Measurements from ENCODE around the gene PHF14.
"Not testable (repeated sequence)": the region's sequence is repeated elsewhere in the genome, so short reads cannot be mapped to it uniquely, and the experiment has no call there.

Gene PHF14

GRCh38 chr7:10981317-10981716, 7.6 kb downstream of the PHF14 start:
- DNase-seq: no peak

- DNase-seq: not testable (repeated sequence)
Measured at GRCh38 chr7:10990748-10991147, 17.1 kb downstream of the PHF14 start.

- DNase-seq: not testable (repeated sequence)
Measured at GRCh38 chr7:10995482-10996166, 22.0 kb downstream of the PHF14 start.

GRCh38 chr7:10998996-10999757, 25.5 kb downstream of the PHF14 start:
- DNase-seq: no peak

- DNase-seq: no peak
Measured at GRCh38 chr7:11005202-11005601, 31.5 kb downstream of the PHF14 start.

- DNase-seq: no peak
Measured at GRCh38 chr7:11006291-11006690, 32.6 kb downstream of the PHF14 start.

GRCh38 chr7:11009631-11010030, 36.0 kb downstream of the PHF14 start:
- no peak for DNase-seq

GRCh38 chr7:11021468-11021867, 47.8 kb downstream of the PHF14 start:
- DNase-seq: no peak

- no peak for DNase-seq
Measured at GRCh38 chr7:11026452-11027359, 53.0 kb downstream of the PHF14 start.

GRCh38 chr7:11035661-11036060, 62.0 kb downstream of the PHF14 start:
- DNase-seq: no peak

GRCh38 chr7:11039974-11040373, 66.3 kb downstream of the PHF14 start:
- no peak for DNase-seq

GRCh38 chr7:11054033-11054432, 80.4 kb downstream of the PHF14 start:
- DNase-seq: no peak

GRCh38 chr7:11060893-11061292, 87.2 kb downstream of the PHF14 start:
- no peak for DNase-seq

- no peak for DNase-seq
Measured at GRCh38 chr7:11062110-11062509, 88.4 kb downstream of the PHF14 start.

- DNase-seq: no peak
Measured at GRCh38 chr7:11069591-11069990, 95.9 kb downstream of the PHF14 start.

- no peak for DNase-seq
Measured at GRCh38 chr7:11077816-11078215, 104.1 kb downstream of the PHF14 start.

GRCh38 chr7:11078247-11078834, 104.7 kb downstream of the PHF14 start:
- no peak for DNase-seq

GRCh38 chr7:11079907-11080306, 106.2 kb downstream of the PHF14 start:
- DNase-seq: no peak

GRCh38 chr7:11082121-11082520, 108.4 kb downstream of the PHF14 start:
- DNase-seq: no peak

GRCh38 chr7:11082552-11083213, 109.0 kb downstream of the PHF14 start:
- DNase-seq: no peak

GRCh38 chr7:11083214-11083568, 109.5 kb downstream of the PHF14 start:
- DNase-seq: no peak

GRCh38 chr7:11104578-11104977, 130.9 kb downstream of the PHF14 start:
- DNase-seq: no peak

- DNase-seq: no peak
Measured at GRCh38 chr7:11109659-11110058, 136.0 kb downstream of the PHF14 start.

Measured in AML-193 (cell line).